Naive thymus-derived CD8-positive, alpha-beta T cell (primary cell): ENCODE measurements around the gene PLA2G4D. TPM values are rescaled to one million over a fixed set of nuclear protein-coding genes. Genes with fewer than 3 reads are reported as not detected.

Experiments
- ATAC-seq, 2 donors: fragments of 150-1000 bp; cut with Tn5 transposase in 1 of 2; sonication (Bioruptor Pico), chemical (Tn5 transposase) in 1 of 2; 1 replicate in 1 of 2; 2 replicates in 1 of 2; pipeline ENCODE4 v1.10.0; 2021; ENCODE audit warnings: mild to moderate bottlenecking in 2 of 2, moderate library complexity in 2 of 2
- POLR2A ChIA-PET: fragments of 350-600 bp; sonication (Branson Sonifier 250); formaldehyde crosslinking; loops from one replicate; lab custom pipeline; 2021; ENCODE audit warnings: antibody characterized with exemption; lab: Charles Lee
- DNase-seq, 10 donors: peaks; one replicate each; pipeline versions ENCODE4 v3.0.0 to v3.0.0-alpha.2; 2020 to 2022
- H3K27ac Mint-ChIP-seq, 10 donors: one replicate each; pipeline ENCODE4 v1.8.0; 2020 to 2022; ENCODE audit warnings: mild to moderate bottlenecking in 10 of 10, mixed read lengths in 10 of 10, moderate library complexity in 4 of 10, inconsistent platforms in 1 of 10
- H3K27me3 Mint-ChIP-seq, 5 donors: one replicate each; pipeline ENCODE4 v1.8.0; 2021 to 2022; ENCODE audit warnings: mixed read lengths in 5 of 5
- H3K36me3 Mint-ChIP-seq, 3 donors: one replicate each; pipeline ENCODE4 v1.8.0; 2020 to 2022; ENCODE audit warnings: mixed read lengths in 3 of 3, mild to moderate bottlenecking in 2 of 3, inconsistent platforms in 1 of 3
- H3K4me1 Mint-ChIP-seq, 4 donors: one replicate each; pipeline ENCODE4 v1.8.0; 2021 to 2022; ENCODE audit warnings: mixed read lengths in 4 of 4
- H3K4me3 Mint-ChIP-seq, 10 donors: one replicate each; pipeline ENCODE4 v1.8.0; 2020 to 2022; ENCODE audit warnings: mild to moderate bottlenecking in 10 of 10, mixed read lengths in 10 of 10, moderate library complexity in 6 of 10, inconsistent platforms in 1 of 10
- H3K9me3 Mint-ChIP-seq, 9 donors: one replicate each; pipeline ENCODE4 v1.8.0; 2020 to 2022; ENCODE audit warnings: mixed read lengths in 9 of 9, mild to moderate bottlenecking in 3 of 9, inconsistent platforms in 1 of 9, moderate library complexity in 1 of 9
- polyA plus RNA-seq, 3 donors: library from polyadenylated mRNA; unstranded; fragments of 300-500 nt; fragmentation: Illumina TruSeq; gene quantifications; one replicate each; pipeline ENCODE4 v1.2.3, GENCODE V29; 2021
- total RNA-seq, 8 experiments: library from RNA in 2 of 8; stranded (reverse) in 2 of 8; gene quantifications; one replicate each; pipeline ENCODE4 v1.2.3 and lab custom pipeline; 2021 to 2026

The PLA2G4D gene
- total and polyA plus RNA-seq, 5 experiments from 2014 or later: not detected

DNA sequence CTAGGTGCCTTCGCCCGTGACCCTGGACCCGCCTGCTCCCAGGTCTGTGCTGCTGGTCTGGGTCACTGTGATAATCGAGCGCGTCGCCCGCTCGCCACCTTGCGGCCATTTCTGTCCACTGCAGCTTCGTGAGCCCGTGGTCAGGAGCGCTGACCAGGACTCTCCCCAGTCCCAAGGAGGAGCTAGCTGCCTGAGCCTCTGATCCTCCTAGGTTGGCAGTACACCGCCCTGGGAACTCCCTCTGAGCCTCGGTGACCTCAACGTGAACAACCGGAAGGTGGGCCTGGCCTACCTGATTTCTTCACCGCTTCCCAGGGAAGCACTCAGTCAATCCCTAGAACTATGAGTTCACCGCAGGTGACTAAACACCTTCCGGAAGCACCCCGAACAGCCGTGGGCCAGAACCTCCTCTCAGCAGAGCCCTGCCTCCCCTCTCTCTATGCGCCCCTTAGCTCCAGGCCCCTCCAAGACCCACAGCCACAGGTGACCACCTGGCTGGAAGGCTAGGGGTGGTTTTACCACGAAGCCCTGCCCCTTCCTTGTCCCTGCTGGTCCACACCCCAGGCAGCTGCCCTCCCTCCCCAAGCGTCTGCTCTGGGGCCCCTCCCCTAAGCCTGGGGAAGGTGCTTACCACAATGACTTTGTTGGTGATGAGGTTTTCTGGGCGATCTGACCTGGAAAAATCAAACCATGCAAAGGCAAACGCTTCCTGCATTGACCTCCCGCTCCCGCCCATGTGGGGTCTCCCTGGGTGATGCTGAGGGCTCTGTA lies 9.7 kb downstream of the PLA2G4D start:
- DNase-seq: peak in 6 of 10 donors; percentile 23 to 35 (median 29)
- H3K27ac Mint-ChIP-seq: peak overlapping the region in 3 of 10 donors; percentile 53
- H3K36me3 Mint-ChIP-seq: no peaks in the 10 kb centered on the region
- H3K27me3 Mint-ChIP-seq: peaks cover 2 to 14% (median 13%) of the 10 kb centered on the region in 5 donors
- H3K4me1 Mint-ChIP-seq: peaks cover 0 to 10% (median 6%) of the 10 kb centered on the region in 4 donors
- POLR2A ChIA-PET: no interaction called here
- ATAC-seq: peak; percentile 23 to 79
- H3K4me3 Mint-ChIP-seq: peak overlapping the region in 4 of 10 donors; percentile 9 to 29 (median 21)
- no peaks in the 10 kb centered on the region for H3K9me3 Mint-ChIP-seq

DNA sequence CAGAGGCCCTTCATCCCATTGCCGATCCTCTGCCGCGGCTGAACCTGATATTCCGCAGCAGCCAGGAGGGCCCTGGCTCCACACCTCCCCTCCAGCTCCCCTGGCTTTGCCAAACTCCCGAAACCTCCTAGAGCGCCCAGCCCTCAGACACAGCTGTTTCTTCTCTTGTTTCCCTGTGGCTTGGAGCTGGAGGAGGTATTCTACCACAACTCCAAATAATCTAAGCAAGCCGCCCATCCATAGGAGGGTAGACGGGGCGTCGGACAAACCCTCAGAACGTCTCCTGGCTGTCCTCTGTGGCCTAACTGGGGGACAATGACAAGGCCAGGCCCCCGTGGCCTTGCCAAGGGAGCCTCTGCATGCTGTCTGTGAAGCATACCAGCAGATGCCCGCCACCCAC lies 10.4 kb downstream of the PLA2G4D start:
- H3K27ac Mint-ChIP-seq: peak overlapping the region in 3 of 10 donors; percentile 53
- no peaks in the 10 kb centered on the region for H3K36me3 Mint-ChIP-seq
- H3K4me3 Mint-ChIP-seq: no peak overlapping the region
- no peak for ATAC-seq
- no peaks in the 10 kb centered on the region for H3K9me3 Mint-ChIP-seq
- DNase-seq: no peak
- POLR2A ChIA-PET: no interaction called here
- H3K27me3 Mint-ChIP-seq: peaks cover 2 to 14% (median 9%) of the 10 kb centered on the region in 5 donors
- peaks cover 0 to 10% (median 6%) of the 10 kb centered on the region in 4 donors for H3K4me1 Mint-ChIP-seq

DNA sequence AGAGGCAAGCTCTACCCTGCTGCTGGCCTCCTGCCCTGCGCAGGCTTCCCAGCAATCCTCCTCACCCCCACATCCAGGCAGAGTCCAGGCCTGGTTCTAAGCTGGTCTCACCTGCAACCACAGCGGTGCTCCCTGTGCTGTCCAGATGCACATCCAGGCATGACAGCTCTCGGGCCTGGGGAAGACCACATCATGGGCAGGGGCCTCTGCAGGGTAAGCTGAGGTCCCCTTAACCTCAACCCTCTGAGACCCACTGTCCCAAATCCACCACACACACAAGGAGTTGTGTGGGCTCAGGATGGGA lies 10.8 kb downstream of the PLA2G4D start:
- ATAC-seq: no peak
- no peaks in the 10 kb centered on the region for H3K36me3 Mint-ChIP-seq
- peaks cover 0 to 10% (median 6%) of the 10 kb centered on the region in 4 donors for H3K4me1 Mint-ChIP-seq
- no peak overlapping the region for H3K4me3 Mint-ChIP-seq
- POLR2A ChIA-PET: no interaction called here
- no peaks in the 10 kb centered on the region for H3K9me3 Mint-ChIP-seq
- H3K27ac Mint-ChIP-seq: peak overlapping the region in 1 of 10 donors; percentile 38
- H3K27me3 Mint-ChIP-seq: peaks cover 2 to 14% (median 9%) of the 10 kb centered on the region in 5 donors
- no peak for DNase-seq

DNA sequence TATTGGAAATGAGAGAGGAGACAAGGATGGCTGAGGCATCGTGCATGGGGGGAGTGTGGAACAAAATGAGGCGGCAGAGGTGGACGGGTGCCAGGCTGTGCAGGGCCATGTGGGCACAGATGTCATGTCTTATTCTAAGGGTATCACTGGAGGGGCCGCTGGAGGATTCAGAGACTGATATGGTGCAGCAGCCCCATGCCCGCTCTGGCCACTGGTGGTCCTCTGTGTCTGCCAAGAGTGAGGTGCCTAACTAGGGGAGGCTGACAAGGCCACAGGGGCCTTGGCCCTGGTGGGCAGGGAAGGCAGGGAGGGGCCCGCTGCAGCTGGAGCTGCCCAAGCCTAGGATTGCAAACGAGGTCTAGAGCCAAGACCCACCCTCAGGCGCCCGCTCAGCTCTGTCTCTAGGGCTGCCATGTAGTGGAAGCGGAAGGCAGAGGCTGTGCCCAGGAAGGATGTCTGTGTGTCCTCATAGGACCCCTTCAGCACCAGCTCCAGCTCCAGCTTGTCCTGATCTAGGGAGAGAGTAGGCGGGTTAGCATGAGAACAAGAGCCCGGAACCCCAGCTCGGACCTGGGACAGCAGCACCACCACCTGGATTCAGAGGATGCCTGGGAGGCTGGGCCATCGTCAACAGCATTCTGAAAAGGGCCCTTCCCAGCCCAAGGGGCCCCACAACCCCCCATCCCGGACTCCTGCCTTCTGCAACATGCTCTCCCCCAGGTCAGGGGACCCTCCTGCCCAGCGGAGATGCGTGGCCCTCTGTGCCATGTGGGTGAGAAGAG lies 11.3 kb downstream of the PLA2G4D start:
- no peak for ATAC-seq
- H3K27me3 Mint-ChIP-seq: peaks cover 2 to 13% (median 9%) of the 10 kb centered on the region in 5 donors
- no peaks in the 10 kb centered on the region for H3K9me3 Mint-ChIP-seq
- no peak for DNase-seq
- peaks cover 0 to 10% (median 6%) of the 10 kb centered on the region in 4 donors for H3K4me1 Mint-ChIP-seq
- H3K27ac Mint-ChIP-seq: peak overlapping the region in 1 of 10 donors; percentile 38
- H3K4me3 Mint-ChIP-seq: no peak overlapping the region
- H3K36me3 Mint-ChIP-seq: no peaks in the 10 kb centered on the region
- POLR2A ChIA-PET: interaction anchor here (0.6 kb wide), 1 partner anchor 626 kb away, joined by 3 read pairs; no protein-coding TSS in a partner anchor

DNA sequence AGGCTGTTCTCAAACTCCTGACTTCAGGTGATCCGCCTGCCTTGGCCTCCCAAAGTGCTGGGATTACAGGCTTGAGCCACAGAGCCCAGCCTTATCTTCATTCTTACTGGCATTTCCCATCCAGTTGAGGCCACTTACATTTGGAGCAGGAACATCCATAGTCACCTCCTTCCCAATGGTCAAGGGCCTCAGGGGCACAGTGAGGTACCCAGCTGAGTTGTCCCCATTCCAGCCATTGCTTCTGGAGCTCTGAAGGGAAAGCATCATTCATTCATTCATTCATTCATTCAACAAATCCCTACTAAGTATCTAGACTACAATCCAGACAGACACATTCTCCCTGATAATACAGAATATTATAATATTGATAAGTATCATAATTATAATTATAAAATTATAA lies 12.2 kb downstream of the PLA2G4D start:
- no peak for ATAC-seq
- H3K9me3 Mint-ChIP-seq: no peaks in the 10 kb centered on the region

DNA sequence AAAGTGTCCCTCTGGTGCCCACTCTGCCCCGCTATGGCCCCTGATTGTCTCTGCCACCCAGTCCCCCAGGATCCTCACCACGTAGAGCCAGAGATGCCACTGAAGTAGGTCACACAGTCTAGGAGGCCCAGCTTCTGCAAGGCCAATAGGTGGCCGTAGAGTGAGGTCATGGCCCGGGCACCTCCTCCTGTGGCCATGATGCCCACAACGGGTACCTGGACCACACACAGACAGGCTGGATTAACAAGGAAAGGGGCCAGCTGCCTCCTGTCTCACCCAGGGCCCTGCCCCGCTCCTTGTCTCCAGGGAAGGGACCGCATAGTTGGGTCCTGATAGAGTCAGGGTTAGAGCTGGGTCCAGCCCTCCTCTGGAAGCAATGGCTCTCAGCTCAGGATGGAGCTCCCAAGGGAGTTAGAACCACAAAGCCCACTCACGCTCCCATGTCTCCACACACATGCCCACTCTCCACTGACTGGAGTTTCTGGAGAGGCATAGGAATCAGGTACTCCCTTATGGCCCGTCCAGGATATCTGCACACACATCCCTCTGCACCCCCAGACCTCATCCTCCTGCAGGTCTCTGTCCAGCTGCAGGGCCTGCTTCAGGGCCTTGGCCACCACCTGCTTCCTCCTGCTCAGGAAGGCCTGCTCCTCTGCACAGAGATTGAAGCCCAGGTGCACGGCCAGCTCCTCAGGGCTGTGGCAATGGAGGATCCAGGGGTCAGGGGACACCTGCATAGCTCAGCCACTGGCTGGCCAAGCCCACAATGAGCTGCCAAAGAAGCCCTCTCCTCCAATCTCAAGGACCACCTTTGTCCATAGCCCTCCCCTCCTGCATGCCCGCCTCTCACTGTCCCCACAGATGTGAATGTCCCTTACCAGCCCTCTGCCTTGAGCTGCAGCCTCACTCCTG lies 13.2 kb downstream of the PLA2G4D start:
- POLR2A ChIA-PET: no interaction called here
- DNase-seq: no peak
- Mint-ChIP-seq H3K9me3 (no peaks in the 10 kb centered on the region), H3K36me3 (no peaks in the 10 kb centered on the region), H3K27ac (no peak overlapping the region), H3K27me3 (peaks cover 2 to 13% (median 9%) of the 10 kb centered on the region in 5 donors), H3K4me3 (no peak overlapping the region), H3K4me1 (peaks cover 0 to 10% (median 6%) of the 10 kb centered on the region in 4 donors)
- ATAC-seq: no peak

More for the DNA sequence above, 12.2 kb downstream of the PLA2G4D start:
- DNase-seq: no peak
- Mint-ChIP-seq H3K4me3 (no peak overlapping the region), H3K27me3 (peaks cover 2 to 13% (median 9%) of the 10 kb centered on the region in 5 donors), H3K4me1 (peaks cover 0 to 10% (median 6%) of the 10 kb centered on the region in 4 donors), H3K36me3 (no peaks in the 10 kb centered on the region), H3K27ac (no peak overlapping the region)
- POLR2A ChIA-PET: no interaction called here

DNA sequence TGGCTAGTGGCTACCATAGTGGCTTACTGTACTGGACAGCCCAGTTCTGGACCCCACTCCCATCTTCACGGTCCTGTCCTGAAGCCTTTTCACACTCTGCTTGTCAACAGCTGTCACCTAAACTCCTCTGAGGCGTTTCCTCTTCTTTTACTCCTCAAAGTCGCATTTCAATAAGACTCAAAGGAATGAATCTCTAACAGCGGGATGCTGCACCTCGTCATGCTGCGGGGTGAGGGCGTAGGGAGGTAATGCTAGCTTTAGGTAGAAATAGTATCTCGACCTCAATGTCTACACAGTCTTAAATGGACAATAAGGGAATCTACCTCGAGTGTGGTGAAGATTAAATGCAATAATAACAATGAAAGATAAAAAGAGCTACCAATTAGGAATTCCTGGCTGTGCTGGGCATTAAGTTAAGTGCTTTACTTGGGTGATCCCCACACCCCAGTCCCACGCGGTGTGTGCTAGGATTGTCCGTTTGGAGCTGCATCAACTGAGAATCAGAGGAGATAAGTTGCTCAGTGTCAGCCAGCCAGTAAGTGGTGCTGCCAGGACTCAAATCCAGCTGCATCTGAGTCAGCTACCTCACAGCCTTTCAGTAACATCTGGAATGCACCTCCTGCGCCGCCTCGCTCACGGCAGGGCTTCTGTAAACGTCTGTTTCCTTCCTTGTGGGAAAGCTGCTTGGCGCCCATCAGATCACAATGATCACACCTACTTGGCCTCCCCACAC lies 14.0 kb downstream of the PLA2G4D start:
- no peak for ATAC-seq
- no peaks in the 10 kb centered on the region for H3K36me3 Mint-ChIP-seq
- H3K4me3 Mint-ChIP-seq: no peak overlapping the region
- DNase-seq: no peak
- H3K27ac Mint-ChIP-seq: no peak overlapping the region
- H3K9me3 Mint-ChIP-seq: no peaks in the 10 kb centered on the region
- peaks cover 2 to 13% (median 9%) of the 10 kb centered on the region in 5 donors for H3K27me3 Mint-ChIP-seq
- POLR2A ChIA-PET: no interaction called here
- peaks cover 0 to 10% (median 6%) of the 10 kb centered on the region in 4 donors for H3K4me1 Mint-ChIP-seq

DNA sequence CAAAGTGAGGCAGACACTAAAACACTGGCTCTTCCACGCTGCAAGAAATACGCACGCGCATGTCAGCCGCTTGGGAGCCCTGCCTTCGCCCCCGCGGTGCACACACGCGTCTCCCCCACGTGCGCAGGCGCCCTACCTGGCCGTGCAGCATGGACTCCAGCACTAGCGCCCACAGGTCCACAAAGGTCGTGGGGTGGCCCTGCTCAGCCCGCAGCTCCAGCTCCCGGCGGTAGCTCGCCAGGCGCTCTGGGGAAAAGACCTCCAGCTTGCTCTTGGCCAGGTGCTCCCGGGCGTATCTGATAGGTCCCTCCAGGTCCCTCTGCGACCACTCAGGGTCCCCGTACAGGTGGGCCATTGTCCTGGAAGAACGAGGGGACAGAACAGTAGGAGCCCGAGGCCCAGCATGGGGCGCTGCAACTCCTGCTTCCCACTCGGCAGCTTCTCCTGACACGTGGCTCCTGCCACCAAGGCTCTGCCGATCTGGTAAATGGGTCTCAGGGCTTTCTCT lies 14.9 kb downstream of the PLA2G4D start:
- no peaks in the 10 kb centered on the region for H3K9me3 Mint-ChIP-seq
- ATAC-seq (no peak), DNase-seq (no peak)
- POLR2A ChIA-PET: no interaction called here
- peaks cover 2 to 10% (median 8%) of the 10 kb centered on the region in 5 donors for H3K27me3 Mint-ChIP-seq
- no peak overlapping the region for H3K4me3 Mint-ChIP-seq
- H3K27ac Mint-ChIP-seq: no peak overlapping the region
- H3K36me3 Mint-ChIP-seq: no peaks in the 10 kb centered on the region
- peaks cover 0 to 5% (median 5%) of the 10 kb centered on the region in 4 donors for H3K4me1 Mint-ChIP-seq

DNA sequence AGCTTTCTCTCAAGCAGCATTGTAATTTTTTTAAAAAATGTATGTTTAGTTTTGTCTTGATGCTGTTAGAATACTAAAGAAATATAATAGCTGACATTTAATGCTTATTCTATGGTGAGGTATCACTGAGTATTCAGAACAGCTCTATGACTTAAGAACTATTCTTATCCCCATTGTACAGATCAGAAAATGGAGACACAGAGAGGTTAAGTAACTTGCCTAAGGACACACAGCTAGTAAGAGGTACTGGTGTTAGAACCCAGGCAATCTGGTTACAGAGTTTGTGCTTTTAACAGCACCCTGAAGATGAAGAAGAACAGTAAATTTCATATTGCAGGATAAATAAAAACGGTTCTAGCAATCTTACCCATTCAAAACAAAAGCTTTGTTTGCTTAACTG lies 15.5 kb downstream of the PLA2G4D start:
- DNase-seq: no peak
- no peak overlapping the region for H3K27ac Mint-ChIP-seq
- POLR2A ChIA-PET: no interaction called here
- H3K9me3 Mint-ChIP-seq: no peaks in the 10 kb centered on the region
- H3K36me3 Mint-ChIP-seq: no peaks in the 10 kb centered on the region
- H3K4me1 Mint-ChIP-seq: peaks cover 0 to 2% (median 0%) of the 10 kb centered on the region in 4 donors
- H3K27me3 Mint-ChIP-seq: peaks cover 0 to 4% (median 3%) of the 10 kb centered on the region in 5 donors
- H3K4me3 Mint-ChIP-seq: no peak overlapping the region
- no peak for ATAC-seq

DNA sequence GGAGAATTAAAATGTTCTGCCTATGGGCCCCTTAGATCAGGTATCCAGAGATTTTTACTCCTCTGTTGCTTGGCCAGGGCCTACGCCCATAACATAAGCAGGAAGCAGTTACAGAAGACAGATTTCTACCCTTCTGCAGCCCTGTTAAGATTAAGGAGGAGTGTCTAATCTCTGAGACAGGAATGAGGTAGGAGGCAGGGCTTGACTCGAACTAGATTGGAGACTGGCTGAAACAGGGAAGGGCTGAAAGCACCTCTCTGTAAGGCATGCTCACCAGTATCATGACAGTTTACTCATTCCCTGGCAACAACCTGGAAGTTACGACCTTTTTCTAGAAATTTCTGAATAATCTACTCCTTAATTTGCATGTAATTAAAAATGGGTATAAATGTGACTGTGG lies 16.7 kb downstream of the PLA2G4D start:
- Mint-ChIP-seq H3K27ac (no peak overlapping the region), H3K36me3 (no peaks in the 10 kb centered on the region), H3K27me3 (peaks cover 0 to 4% (median 2%) of the 10 kb centered on the region in 5 donors), H3K4me3 (no peak overlapping the region), H3K9me3 (no peaks in the 10 kb centered on the region), H3K4me1 (peaks cover 0 to 2% (median 0%) of the 10 kb centered on the region in 4 donors)
- DNase-seq (no peak), ATAC-seq (no peak)
- POLR2A ChIA-PET: no interaction called here

DNA sequence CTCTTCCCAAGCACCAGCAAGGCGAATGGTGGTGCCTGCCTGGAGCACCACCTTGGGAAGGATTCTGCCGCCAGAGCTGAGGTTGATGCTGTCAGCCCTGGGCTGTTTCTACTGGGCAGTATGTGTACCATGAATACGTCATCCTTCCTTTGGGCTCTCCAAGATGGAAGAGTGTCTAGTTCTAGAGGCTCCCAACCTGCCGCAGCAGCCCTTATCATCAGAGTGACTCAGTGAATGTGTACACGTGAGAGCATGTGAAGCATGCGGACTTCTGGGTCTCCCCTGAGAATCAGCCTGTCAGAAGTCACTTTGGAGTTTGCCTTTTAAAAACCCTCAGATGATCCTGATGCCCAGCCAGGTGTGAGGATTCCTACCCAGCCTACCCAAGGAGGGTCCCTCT lies 20.9 kb downstream of the PLA2G4D start:
- no peak overlapping the region for H3K27ac Mint-ChIP-seq
- H3K9me3 Mint-ChIP-seq: no peaks in the 10 kb centered on the region
- H3K4me1 Mint-ChIP-seq: no peaks in the 10 kb centered on the region
- H3K36me3 Mint-ChIP-seq: no peaks in the 10 kb centered on the region
- H3K4me3 Mint-ChIP-seq: no peak overlapping the region
- POLR2A ChIA-PET: interaction anchor here (0.6 kb wide), 1 partner anchor 309 kb away, joined by 4 read pairs; no protein-coding TSS in a partner anchor
- no peak for DNase-seq
- H3K27me3 Mint-ChIP-seq: peaks cover 0 to 11% (median 5%) of the 10 kb centered on the region in 5 donors
- no peak for ATAC-seq
